Measurements from ENCODE around the gene TFCP2.
"Not testable (repeated sequence)": the region's sequence is repeated elsewhere in the genome, so short reads cannot be mapped to it uniquely, and the experiment has no call there.

The TFCP2 gene, protein sequence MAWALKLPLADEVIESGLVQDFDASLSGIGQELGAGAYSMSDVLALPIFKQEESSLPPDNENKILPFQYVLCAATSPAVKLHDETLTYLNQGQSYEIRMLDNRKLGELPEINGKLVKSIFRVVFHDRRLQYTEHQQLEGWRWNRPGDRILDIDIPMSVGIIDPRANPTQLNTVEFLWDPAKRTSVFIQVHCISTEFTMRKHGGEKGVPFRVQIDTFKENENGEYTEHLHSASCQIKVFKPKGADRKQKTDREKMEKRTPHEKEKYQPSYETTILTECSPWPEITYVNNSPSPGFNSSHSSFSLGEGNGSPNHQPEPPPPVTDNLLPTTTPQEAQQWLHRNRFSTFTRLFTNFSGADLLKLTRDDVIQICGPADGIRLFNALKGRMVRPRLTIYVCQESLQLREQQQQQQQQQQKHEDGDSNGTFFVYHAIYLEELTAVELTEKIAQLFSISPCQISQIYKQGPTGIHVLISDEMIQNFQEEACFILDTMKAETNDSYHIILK

DNA sequence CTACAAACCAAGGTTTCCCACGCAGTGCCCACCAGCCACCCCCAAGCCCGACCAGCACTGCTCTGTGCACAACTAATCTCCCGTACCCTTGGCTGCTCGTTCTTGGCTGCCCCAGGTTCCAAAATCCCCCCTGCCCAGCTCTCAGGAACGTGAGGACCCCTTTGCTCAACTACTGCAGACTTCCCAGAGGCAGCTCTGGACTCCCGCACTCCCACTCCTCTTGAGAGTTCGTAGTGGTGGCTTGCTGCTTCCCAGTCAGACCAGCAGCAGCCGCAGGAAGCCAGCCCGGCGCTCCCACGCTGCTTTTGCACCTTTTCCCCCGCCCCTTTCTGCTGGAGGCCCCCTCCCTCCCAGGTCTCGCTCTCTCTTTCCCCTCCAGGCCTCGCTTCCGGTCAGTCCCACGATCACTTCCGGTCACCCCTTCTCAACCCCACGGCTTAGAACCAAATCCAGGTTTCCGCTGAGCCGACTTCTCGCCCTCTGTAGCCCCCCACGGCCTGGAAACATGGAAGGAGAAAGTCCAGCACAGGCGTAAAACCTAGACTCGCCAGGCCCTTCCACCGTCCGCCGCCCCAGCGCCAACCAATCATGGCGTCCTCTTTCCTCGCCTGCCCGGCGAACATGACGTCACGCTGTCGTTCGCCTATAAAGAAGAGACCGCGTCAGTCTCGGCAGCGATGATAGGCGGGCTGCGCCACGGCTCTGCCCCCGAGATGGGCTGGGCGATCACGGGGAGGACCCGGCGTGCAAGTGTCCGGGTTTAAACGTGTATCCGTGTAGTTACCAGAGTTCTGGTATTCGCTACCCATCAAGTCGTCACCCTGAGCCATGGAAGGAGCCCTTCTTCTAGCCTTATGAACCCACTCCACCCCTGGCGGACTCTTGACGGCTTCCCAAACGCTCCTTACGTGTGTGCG lies at the start of gene TFCP2:
TSS of gene TFCP2 (minus strand) at position 621 of the 917 bp plus-strand sequence. CDS start 713 bp downstream, outside the sequence.
- peak; percentile 87 for DNase-seq (ENCODE audit: low spot score)

DNA sequence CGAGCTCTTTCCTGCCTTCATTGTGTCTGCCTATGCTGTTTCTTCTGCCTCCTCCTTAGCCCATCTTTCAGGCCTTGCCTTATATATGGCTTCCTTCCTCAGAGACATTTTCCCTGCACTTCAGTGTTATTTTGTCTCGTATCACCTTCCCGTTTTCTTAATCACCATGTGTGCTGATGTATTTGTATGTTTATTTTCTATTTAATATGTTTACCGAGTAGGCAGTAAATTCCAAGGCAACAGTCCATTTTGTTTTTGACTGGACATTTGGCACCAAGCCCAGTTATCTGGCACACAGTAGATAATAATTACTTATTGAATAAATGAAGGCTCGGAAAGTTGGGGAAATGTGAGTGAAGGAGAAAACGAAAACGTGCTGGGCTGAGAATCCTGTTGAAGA lies 49.5 kb upstream of the TFCP2 start:
- DNase-seq (ENCODE audit: low spot score): no peak

DNA sequence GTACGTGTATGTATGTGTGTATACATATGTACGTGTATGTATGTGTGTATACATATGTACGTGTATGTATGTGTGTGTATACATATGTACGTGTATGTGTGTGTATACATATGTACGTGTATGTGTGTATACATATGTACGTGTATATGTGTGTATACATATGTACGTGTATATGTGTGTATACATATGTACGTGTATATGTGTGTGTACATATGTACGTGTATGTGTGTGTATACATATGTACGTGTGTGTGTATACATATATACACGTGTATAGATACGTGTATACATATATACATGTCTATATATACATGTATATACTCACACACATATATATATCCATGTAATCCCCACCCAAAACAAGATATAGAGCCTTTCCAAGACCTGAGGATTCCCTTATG lies 46.9 kb upstream of the TFCP2 start:
- DNase-seq (ENCODE audit: low spot score): not testable (repeated sequence)

DNA sequence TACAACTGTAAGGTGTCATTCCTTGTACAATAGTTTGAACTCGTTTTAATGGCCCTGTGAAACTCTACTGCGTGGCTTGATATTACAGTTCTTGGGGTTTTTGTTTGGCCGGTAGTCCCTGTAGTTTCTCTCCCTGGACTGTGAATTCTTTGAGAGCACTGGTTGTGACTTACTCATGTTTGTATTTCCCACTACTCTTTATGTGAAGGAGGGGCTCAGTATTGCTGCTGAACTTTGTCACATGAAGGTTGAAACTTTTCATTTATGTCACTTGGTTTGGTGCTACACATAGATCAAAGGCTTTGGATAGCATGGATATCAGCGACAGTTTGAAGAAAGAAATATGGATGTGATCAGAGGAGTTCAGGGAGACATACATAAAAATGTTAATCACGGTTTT lies 46.4 kb upstream of the TFCP2 start:
- DNase-seq (ENCODE audit: low spot score): no peak

DNA sequence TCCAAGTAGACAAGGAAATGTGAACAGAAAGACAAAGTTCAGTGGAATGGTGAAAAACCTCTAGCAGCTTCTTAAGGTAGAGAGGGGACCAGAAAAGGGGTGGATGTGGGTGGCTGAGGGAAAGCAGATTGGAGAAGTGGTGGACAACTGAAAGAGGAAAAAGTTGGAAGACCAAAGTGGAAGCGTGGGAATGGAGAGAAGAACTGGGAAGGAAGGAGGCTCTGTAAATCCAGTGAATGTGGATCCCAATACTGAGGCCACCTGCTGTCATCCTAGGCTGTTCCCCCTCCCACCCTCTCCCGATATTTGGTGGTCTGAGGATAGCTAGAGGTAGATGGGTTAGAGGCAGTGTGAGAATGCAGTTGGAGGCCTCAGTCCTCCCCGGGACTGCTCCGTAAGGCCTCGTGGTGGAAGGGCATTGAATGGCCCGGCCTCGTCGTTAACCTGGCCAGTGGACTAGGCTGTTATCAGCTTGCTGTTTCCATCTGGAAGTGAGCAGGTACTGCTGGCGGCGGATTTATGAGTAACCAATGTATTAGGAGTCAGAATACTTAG lies 45.7 kb upstream of the TFCP2 start:
- peak; percentile 71 for DNase-seq (ENCODE audit: low spot score)

DNA sequence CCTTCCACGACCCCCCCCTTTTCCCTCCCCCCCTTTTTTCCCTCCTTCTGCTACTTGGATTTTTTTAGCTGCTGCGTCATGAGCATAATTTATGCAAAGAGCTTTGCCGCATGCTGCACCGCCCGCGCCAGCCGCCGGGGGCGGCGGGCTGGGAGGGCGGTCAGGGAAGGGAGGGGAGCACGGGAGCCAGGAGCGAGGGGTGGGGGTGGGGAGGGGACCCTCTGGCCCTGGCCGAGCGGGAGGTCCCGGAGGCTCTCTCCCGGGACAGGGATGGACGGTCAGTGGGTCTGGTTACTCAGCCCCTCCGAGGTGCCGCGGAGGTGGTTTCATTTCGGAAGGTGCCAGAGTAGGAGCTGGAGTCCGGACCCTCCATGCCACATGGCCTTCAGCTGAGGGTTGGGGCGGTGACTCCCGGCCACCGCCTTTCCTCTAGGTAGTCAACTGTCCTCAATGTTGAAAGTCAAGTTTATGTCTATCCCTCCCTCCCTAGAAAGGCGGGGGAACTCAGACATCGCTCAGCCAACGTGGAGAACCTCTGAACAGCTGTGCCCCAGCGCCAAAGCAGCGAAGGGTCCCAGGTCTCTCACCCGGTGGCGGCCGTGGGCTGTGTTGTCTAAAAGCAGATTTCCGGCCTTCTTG lies 45.2 kb upstream of the TFCP2 start, which contains the start of gene POU6F1:
TSS of gene POU6F1 (minus strand) at position 95 of the 639 bp plus-strand sequence. CDS start 11,226 bp downstream, outside the sequence.
- DNase-seq (ENCODE audit: low spot score): peak; percentile 91

DNA sequence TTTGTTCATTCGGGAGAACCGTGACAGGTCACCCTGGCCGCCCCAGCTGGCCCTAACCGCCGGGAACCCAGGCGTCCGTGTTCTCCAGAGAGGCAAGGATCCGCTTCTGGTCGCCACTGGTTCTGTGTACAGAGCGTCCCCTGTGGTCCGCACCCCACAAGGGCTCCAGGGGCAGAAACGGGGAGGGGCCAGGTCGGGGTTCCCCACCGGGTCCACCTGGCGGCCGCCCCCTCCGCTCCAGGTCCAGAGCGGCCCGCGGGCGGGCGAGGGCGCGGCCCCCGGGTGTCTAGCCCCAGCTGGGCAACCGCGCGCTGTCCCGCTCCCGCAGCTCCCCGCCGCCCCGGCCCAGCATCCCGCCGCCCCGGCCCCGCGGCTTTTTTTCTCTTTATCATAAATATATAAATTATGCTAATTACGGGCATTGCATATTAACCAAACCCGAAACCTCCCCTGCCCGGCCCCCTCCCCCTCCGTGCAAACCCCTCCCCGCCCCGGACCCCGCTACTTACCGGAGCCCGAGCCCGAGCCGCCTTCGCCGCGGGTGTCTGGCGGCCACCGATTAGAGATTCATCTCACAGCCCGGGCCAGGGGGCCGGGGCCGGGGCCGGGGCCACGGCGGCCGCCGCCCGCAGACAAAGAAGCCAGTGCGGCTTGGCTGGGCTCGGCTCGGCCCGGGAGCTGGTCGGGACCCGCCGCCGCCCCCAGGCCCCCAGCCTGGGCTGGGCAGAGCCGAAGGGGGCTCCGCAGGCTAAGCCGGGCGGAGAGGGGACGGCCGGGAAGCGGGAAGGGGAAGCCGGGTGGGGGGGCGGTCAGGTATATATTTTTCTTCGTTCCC lies 44.4 kb upstream of the TFCP2 start:
- peak; percentile 41 for DNase-seq (ENCODE audit: low spot score)

DNA sequence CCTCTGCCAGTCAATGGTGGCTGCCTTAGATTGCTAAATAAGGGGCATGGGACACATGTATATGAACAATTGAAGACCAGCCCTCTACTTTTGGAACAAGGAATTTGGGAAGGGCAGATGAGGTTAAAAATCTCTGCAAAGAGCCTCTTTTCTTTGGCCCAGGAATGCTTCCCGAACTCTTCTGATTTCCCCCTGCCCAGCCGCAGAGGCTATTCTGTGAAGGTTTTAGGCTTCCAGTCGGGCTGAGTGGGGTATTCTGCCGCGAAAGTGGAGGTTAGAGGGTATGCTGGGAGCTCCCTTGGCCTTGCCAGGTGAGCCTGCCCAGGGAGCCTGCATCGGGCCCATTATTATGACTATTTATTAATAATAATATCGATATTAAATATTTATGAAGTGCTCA lies 43.7 kb upstream of the TFCP2 start:
- DNase-seq (ENCODE audit: low spot score): no peak

DNA sequence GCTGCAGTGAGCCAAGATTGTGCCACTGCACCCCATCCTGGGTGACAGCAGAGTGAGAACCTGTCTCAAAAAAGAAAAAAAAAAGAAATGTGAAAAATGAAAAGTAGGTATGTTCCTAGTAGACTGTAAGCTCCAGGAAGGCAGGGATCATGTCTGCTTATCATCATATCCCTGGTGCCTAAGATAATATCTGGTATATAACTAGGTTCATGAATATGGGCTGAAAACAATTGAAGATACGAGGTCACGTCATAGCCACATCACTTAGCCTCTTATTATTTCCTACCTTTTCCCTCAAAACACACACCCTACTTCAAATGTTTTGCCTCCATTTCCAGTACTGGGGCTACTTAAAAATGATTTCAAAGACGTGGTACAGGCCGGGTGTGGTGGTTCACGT lies 42.0 kb upstream of the TFCP2 start:
- DNase-seq (ENCODE audit: low spot score): no peak

DNA sequence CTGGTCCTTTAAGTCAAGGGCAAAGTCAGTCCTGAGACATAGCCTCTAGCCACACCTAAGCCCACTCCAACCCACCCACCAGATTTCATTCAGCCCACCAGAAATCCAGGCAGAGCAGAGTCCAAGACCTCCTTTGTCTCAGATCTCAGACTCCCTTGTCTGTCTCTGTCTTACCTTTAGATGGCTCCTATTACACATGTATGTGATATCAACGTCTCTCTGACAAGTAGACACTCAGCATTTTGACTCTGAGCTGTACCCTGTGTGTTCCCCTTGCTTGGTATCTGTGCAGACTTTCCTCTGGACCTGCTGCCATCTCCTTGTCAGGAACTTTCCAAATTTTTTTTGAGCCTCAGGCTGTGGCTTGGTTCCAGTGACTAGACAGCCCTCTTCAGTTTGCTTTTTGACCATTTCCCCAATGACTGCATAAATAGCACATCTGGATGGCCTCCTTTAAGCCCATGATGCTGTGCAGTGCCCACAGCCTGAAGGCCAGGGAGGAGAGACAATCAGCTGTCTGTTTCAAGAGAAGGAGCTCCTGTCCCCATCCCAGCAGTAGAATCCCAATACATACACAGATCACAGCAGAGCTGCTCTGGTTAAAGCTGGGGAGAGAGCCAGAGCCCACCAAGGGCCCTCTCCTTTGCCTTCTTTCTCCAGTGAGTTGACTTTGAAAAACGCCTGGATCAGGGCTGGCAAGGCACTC lies 37.9 kb upstream of the TFCP2 start:
- no peak for DNase-seq (ENCODE audit: low spot score)

DNA sequence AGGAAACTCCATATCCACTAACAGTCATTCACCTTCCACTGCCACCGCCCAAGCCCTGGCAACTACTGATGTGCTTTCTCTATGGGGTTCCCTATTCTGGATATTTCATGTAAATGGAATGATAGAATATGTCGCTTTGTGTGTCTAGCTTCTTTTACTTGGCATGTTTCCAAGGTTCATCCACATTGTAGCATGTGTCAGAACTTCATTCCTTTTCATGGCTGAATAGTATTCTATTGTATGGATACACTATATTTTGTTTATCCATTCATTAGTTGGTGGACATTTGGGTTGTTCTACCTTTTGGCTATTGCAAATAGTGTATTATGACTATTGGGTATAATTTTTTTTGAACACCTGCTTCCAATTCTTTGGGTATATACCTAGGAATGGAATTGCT lies 36.3 kb upstream of the TFCP2 start:
- DNase-seq (ENCODE audit: low spot score): no peak

DNA sequence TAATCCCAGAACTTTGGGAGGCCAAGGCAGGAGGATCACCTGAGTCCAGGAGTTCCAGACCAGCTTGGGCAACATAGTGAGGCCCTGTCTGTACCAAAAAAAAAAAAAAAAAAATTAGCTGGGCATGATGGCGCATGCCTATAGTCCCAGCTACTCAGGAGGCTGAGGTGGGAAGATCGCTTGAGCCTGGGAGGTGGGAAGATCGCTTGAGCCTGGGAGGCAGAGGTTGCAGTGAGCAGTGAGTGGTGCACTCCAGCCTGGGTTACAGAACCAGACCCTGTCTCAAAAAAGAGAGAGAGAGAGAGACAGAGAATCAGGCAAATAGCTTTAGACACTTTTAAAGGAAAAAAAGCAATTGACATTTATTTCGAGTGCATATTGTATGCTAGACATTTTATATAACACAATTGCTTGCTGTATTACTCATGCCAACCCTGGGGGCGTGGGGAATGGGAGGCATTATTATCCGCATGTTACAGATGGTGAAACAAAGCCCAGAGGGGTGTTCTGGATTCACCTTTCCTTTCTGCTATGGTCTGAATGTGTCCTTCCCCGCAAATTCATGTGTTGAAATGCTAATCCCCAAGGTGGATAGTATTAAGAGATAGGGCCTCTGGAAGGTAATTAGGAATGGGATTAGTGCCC lies 35.2 kb upstream of the TFCP2 start:
- no peak for DNase-seq (ENCODE audit: low spot score)

DNA sequence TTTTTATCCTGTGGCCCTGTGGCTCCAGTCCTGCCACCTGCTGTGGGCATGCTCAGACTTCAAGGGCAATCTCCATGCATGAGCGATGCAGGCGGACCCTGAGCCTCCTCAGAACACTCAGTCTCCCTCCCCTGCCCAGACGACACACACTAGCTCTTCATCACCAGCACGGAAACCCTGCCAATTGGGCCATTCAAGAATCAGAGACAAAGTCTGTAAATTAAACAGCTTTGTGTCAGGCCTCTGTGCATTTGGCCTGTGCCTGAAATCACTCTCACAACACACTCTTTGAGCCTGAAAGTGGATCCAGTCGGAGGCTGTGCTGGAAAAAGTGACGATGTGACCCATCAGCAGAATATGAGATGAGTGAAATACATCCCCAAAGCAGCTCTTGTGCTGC lies 32.4 kb upstream of the TFCP2 start:
- no peak for DNase-seq (ENCODE audit: low spot score)

DNA sequence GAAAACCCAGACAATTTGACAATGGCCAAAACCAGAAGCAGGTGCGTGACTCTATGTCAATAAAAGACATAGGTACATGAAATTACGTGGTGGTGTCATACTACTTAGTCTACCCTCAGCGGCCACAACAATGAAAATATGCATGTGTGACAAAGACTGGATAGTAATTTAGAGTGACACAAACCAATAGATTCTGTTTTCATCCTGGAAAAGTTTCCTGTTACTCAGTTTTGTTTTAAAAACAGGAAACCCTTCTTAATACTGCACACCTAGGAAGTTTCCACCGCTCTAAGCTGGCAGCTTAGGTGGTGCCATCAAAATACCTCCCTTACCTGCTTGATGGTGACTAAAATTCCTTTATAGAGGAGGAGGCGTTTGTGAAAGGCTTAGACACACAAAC lies 29.8 kb upstream of the TFCP2 start:
- no peak for DNase-seq (ENCODE audit: low spot score)

DNA sequence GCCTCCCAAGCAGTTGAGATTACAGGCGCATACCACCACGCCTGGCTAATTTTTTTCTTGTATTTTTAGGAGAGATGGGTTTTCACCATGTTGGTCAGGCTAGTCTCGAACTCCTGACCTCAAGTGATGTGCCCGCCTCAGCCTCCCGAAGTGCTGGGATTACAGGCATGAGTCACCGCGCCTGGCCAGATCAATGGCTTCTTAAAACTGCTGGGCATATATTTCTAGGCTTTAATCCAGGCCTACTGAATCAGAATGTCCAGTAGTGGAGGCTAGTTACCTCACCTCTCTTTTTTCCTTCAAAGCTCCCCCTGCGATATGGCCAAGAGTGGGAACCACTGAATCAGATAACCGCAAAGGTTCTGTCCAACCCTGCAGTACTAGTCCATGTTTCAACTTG lies 27.9 kb upstream of the TFCP2 start:
- DNase-seq (ENCODE audit: low spot score): no peak

DNA sequence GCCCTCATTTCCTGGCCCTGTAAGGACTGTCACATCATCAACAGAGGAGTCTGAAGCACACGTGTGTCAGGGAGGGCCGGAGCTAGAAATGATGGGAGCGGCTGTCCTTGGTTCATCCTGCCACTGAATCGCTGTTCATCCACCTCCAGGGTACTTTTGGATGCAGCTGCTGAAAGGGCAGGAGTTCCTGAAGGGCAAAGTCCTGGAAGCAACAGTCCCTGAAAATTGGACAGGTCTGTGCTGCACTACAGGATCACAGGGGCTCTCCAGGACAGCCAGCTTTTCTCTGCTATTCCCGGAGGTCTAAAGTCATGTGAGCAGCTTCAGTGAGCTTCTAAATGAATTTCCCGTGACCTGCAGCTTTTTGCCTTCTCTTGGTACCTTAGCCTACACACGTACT lies 27.2 kb upstream of the TFCP2 start:
- no peak for DNase-seq (ENCODE audit: low spot score)

DNA sequence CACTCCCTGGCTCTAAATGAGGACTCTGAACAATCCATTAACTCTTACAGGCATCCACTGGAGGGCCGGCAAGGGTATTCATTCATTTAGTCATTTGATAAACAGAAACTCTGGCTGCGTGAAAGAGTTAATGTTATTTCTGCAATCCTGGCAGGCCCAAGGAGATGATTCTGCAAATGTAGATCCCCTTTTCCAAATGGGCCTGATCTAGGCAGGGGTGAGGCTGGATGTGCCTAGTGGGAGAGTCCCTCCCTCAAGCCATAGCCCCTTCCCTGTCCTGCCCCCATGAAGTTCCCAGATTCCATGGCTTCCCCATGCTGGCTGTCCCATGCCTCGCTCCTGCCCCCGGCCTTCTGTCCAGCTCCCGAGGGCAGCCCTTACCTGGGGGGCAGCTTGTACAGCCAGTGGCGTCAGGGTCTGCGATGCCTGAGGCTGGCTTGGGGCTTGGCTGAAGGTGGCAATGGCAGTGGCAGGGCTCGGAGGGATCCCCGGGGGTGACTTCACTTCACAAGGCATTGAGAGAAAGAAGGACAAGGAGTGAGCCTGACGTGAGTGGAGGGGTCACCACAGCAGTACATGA lies 26.5 kb upstream of the TFCP2 start:
- DNase-seq (ENCODE audit: low spot score): no peak

DNA sequence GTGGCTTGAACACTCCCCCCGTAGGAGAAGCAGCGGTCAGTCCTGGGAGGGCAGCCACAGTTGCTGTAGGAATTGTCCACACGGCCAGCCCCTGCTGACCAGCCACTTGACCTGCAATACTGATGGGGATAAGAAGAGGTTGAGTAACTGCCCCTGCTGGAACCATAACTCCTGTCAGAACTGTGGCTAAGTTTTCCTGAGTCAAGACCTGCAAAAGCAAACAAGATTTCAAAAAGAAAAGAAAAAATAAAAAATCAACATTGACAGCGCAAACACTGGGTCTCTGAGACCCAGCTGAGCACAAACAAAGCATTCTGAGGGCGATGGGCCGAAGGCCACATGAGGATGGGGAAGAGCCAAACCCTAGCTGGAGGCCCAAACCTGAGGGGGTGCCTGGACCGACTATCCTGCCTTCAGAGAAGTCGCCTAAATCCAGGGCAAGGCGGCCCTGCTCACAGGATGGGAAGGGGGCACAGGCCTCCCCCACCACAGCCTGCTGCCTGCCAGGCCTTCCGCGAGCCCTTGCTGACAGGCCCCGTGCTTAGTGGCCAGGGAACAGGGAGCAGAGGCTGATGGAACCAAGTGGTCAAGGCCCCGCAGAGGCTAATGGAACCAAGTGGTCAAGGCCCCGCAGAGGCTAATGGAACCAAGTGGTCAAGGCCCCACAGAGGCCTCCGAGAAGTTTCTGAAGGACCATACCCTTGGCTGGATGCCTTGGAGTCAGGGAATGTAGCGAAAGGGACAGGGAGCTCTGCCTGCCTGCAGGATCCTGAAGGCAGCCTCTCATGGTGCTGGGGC lies 25.8 kb upstream of the TFCP2 start:
- no peak for DNase-seq (ENCODE audit: low spot score)

All from RKO (cell line).